HEK293 (cell line): Measurements from ENCODE around the gene EPS8.

ENCODE experiments used
- BCL11A ChIP-seq: fragments of 450-650 bp; formaldehyde crosslinking; IDR thresholded peaks from 2 replicates; pipeline ENCODE4 v1.5.1; 2016; ENCODE audit warnings: low read depth, missing biosample characterization, missing genetic modification characterization
- BCL11B ChIP-seq: fragments of 450-650 bp; formaldehyde crosslinking; IDR thresholded peaks from 2 replicates; pipeline ENCODE4 v1.5.1; 2016; ENCODE audit warnings: low read depth, missing biosample characterization, missing genetic modification characterization
- BCL6B ChIP-seq: fragments of 450-650 bp; formaldehyde crosslinking; IDR thresholded peaks from 2 replicates; pipeline ENCODE4 v1.5.1; 2017; ENCODE audit warnings: missing biosample characterization, missing genetic modification characterization
- HOXC10 ChIP-seq: sonication (generic); formaldehyde crosslinking; IDR thresholded peaks from 2 replicates; pipeline ENCODE4 v1.8.1; 2023; ENCODE audit warnings: mild to moderate bottlenecking, missing genetic modification reagents
- KLF8 ChIP-seq: fragments of 450-650 bp; formaldehyde crosslinking; IDR thresholded peaks from 2 replicates; pipeline ENCODE4 v1.5.1; 2016; ENCODE audit warnings: missing biosample characterization, missing genetic modification characterization
- OSR2 ChIP-seq: fragments of 450-650 bp; formaldehyde crosslinking; IDR thresholded peaks from 2 replicates; pipeline ENCODE4 v1.5.1; 2016; ENCODE audit warnings: missing biosample characterization, missing genetic modification characterization
- PRDM10 ChIP-seq: fragments of 450-650 bp; formaldehyde crosslinking; IDR thresholded peaks from 2 replicates; pipeline ENCODE4 v1.5.1; 2016; ENCODE audit warnings: missing biosample characterization, missing genetic modification characterization
- RBAK ChIP-seq: fragments of 450-650 bp; formaldehyde crosslinking; IDR thresholded peaks from 2 replicates; pipeline ENCODE4 v1.5.1; 2016; ENCODE audit warnings: missing biosample characterization, missing genetic modification characterization
- SETDB1 ChIP-seq: IDR thresholded peaks from one replicate; pipeline ENCODE4 v1.6.1; 2017; ENCODE audit warnings: mild to moderate bottlenecking, low read length, moderate library complexity, mixed read lengths; ENCODE audit not compliant: insufficient read length
- WT1 ChIP-seq: fragments of 450-650 bp; formaldehyde crosslinking; IDR thresholded peaks from 2 replicates; pipeline ENCODE4 v1.5.1; 2016; ENCODE audit warnings: missing biosample characterization, missing genetic modification characterization
- ZNF132 ChIP-seq: fragments of 450-650 bp; formaldehyde crosslinking; IDR thresholded peaks from 2 replicates; pipeline ENCODE4 v1.5.1; 2017; ENCODE audit warnings: missing biosample characterization, missing genetic modification characterization, borderline replicate concordance
- ZNF19 ChIP-seq: fragments of 450-650 bp; formaldehyde crosslinking; IDR thresholded peaks from 2 replicates; pipeline ENCODE4; 2016; ENCODE audit warnings: missing biosample characterization, missing genetic modification characterization, low read depth
- ZNF311 ChIP-seq: fragments of 450-650 bp; formaldehyde crosslinking; IDR thresholded peaks from 2 replicates; pipeline ENCODE4 v1.5.1; 2017; ENCODE audit warnings: missing biosample characterization, missing genetic modification characterization, borderline replicate concordance
- ZNF324 ChIP-seq: fragments of 450-650 bp; formaldehyde crosslinking; IDR thresholded peaks from 2 replicates; pipeline ENCODE4 v1.5.1; 2016; ENCODE audit warnings: missing biosample characterization, missing genetic modification characterization
- ZNF335 ChIP-seq: fragments of 450-650 bp; formaldehyde crosslinking; conservative IDR thresholded peaks from 2 replicates; pipeline ENCODE4 v1.5.1; 2016; ENCODE audit warnings: missing biosample characterization, missing genetic modification characterization
- ZNF449 ChIP-seq: fragments of 450-650 bp; formaldehyde crosslinking; IDR thresholded peaks from 2 replicates; pipeline ENCODE4 v1.5.1; 2017; ENCODE audit warnings: missing biosample characterization, mild to moderate bottlenecking, missing genetic modification characterization, moderate library complexity
- ZNF530 ChIP-seq: fragments of 450-650 bp; formaldehyde crosslinking; IDR thresholded peaks from 2 replicates; pipeline ENCODE4 v1.5.1; 2016; ENCODE audit warnings: low read depth, missing biosample characterization, missing genetic modification characterization
- ZNF580 ChIP-seq: fragments of 450-650 bp; formaldehyde crosslinking; IDR thresholded peaks from 2 replicates; pipeline ENCODE4 v1.5.1; 2016; ENCODE audit warnings: missing biosample characterization, missing genetic modification characterization
- ZNF610 ChIP-seq: fragments of 450-650 bp; formaldehyde crosslinking; IDR thresholded peaks from 2 replicates; pipeline ENCODE4 v1.5.1; 2016; ENCODE audit warnings: missing biosample characterization, missing genetic modification characterization, borderline replicate concordance
- ZNF623 ChIP-seq: fragments of 450-650 bp; formaldehyde crosslinking; IDR thresholded peaks from 2 replicates; pipeline ENCODE4 v1.5.1; 2016; ENCODE audit warnings: missing biosample characterization, missing genetic modification characterization
- ZSCAN5A ChIP-seq: fragments of 450-650 bp; formaldehyde crosslinking; IDR thresholded peaks from 2 replicates; pipeline ENCODE4 v1.5.1; 2016; ENCODE audit warnings: missing biosample characterization, missing genetic modification characterization
- TF ChIP-seq, protein P1 (sequence below): fragments of 450-650 bp; formaldehyde crosslinking; IDR thresholded peaks from 2 replicates; pipeline ENCODE4 v1.5.1; 2016; ENCODE audit warnings: missing biosample characterization, missing genetic modification characterization
- TF ChIP-seq, protein P2 (sequence below): fragments of 450-650 bp; formaldehyde crosslinking; IDR thresholded peaks from 2 replicates; pipeline ENCODE4 v1.5.1; 2016; ENCODE audit warnings: missing biosample characterization, missing genetic modification characterization
- TF ChIP-seq, protein P3 (sequence below): fragments of 450-650 bp; formaldehyde crosslinking; IDR thresholded peaks from 2 replicates; pipeline ENCODE4 v1.5.1; 2016; ENCODE audit warnings: missing biosample characterization, missing genetic modification characterization, low read depth

EPS8 gene

DNA sequence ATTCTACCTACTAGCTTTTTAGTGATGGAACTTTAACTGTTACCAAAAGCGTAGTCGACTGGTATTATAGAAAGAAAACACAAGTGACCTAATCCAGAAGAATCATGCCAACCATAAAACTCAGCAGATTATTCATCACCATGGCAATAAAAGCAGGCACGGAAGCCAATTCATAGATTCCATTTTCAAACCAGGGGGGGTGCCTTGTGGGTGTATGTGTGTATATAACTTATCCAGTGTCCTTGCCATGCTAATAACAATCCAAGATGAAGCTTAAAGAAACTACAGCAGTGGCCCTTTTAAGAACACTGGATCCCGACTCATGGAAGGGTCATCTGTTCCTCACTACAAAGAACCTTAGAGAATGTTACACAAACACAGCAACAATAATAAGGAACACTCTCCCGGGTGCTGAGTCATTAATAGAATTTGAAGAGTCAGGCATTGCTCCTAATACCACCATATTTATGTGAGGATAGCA is 61.0 kb downstream of the EPS8 start (continued):
- TF ChIP-seq, protein P1, sequence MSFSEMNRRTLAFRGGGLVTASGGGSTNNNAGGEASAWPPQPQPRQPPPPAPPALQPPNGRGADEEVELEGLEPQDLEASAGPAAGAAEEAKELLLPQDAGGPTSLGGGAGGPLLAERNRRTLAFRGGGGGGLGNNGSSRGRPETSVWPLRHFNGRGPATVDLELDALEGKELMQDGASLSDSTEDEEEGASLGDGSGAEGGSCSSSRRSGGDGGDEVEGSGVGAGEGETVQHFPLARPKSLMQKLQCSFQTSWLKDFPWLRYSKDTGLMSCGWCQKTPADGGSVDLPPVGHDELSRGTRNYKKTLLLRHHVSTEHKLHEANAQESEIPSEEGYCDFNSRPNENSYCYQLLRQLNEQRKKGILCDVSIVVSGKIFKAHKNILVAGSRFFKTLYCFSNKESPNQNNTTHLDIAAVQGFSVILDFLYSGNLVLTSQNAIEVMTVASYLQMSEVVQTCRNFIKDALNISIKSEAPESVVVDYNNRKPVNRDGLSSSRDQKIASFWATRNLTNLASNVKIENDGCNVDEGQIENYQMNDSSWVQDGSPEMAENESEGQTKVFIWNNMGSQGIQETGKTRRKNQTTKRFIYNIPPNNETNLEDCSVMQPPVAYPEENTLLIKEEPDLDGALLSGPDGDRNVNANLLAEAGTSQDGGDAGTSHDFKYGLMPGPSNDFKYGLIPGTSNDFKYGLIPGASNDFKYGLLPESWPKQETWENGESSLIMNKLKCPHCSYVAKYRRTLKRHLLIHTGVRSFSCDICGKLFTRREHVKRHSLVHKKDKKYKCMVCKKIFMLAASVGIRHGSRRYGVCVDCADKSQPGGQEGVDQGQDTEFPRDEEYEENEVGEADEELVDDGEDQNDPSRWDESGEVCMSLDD (tag by site-specific recombination), result no peak
- TF ChIP-seq OSR2 (tag by site-specific recombination) (no peak; the same call in 1 of the 2 replicates), ZNF623 (tag by site-specific recombination) (no peak), ZNF449 (tag by site-specific recombination) (no peak), ZNF311 (no peak), BCL11B (tag by site-specific recombination) (no peak), ZNF610 (tag by site-specific recombination) (no peak), SETDB1 (no peak), KLF8 (tag by site-specific recombination) (no peak), BCL6B (tag by site-specific recombination) (no peak), PRDM10 (tag by site-specific recombination) (peak; percentile 65), RBAK (tag by site-specific recombination) (no peak), ZNF132 (tag by site-specific recombination) (no peak), WT1 (tag by site-specific recombination) (no peak), ZNF324 (tag by site-specific recombination) (no peak), ZNF580 (tag by site-specific recombination) (no peak), BCL11A (tag by site-specific recombination) (no peak), ZNF530 (tag by site-specific recombination) (no peak), ZNF335 (no peak), HOXC10 (no peak), ZNF19 (no peak), ZSCAN5A (no peak)
- TF ChIP-seq, protein P2, sequence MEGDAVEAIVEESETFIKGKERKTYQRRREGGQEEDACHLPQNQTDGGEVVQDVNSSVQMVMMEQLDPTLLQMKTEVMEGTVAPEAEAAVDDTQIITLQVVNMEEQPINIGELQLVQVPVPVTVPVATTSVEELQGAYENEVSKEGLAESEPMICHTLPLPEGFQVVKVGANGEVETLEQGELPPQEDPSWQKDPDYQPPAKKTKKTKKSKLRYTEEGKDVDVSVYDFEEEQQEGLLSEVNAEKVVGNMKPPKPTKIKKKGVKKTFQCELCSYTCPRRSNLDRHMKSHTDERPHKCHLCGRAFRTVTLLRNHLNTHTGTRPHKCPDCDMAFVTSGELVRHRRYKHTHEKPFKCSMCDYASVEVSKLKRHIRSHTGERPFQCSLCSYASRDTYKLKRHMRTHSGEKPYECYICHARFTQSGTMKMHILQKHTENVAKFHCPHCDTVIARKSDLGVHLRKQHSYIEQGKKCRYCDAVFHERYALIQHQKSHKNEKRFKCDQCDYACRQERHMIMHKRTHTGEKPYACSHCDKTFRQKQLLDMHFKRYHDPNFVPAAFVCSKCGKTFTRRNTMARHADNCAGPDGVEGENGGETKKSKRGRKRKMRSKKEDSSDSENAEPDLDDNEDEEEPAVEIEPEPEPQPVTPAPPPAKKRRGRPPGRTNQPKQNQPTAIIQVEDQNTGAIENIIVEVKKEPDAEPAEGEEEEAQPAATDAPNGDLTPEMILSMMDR, result no peak
- TF ChIP-seq, protein P3, sequence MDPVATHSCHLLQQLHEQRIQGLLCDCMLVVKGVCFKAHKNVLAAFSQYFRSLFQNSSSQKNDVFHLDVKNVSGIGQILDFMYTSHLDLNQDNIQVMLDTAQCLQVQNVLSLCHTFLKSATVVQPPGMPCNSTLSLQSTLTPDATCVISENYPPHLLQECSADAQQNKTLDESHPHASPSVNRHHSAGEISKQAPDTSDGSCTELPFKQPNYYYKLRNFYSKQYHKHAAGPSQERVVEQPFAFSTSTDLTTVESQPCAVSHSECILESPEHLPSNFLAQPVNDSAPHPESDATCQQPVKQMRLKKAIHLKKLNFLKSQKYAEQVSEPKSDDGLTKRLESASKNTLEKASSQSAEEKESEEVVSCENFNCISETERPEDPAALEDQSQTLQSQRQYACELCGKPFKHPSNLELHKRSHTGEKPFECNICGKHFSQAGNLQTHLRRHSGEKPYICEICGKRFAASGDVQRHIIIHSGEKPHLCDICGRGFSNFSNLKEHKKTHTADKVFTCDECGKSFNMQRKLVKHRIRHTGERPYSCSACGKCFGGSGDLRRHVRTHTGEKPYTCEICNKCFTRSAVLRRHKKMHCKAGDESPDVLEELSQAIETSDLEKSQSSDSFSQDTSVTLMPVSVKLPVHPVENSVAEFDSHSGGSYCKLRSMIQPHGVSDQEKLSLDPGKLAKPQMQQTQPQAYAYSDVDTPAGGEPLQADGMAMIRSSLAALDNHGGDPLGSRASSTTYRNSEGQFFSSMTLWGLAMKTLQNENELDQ (tag by site-specific recombination), result no peak
